ENCODE measurements around the gene ZBTB20.

The ZBTB20 gene

DNA sequence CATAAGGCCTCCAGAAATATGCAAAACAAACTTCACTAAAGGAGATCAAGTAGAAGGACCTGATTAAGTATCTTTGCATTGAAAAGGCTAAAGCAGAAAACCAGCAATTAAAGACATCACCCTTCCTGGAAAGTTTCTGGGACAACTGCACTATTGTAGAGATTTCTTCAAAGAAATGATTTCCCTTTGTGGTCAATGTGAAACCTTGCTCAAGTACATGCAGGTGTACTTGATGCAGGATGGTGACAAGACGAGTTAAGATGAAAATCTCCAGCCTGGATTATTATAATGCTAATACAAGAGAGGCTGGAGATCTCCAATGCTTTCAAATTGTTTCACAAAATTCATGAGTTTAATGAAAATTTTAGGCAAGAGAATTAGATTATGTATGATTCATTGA, 644.9 kb downstream of the ZBTB20 start:
- no peak for DNase-seq

DNA sequence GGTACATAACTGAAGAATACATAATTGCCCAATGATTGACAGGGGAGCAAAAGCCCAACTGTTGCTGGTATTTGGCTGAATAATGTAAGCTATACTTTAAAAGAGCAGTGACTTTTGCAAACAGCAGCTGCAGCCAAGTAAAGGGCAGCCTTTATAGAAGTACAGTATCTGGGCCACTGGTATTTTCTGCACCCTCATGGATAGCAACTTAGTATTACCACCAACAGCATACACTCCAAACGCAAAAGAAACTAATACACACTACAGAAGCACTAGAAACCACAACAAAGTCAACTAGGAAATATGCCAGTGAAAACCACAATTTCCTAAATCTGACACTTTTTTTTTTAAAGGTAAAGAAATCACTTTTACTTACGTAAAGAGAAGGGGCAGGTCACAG, 647.1 kb downstream of the ZBTB20 start:
- DNase-seq: peak; percentile 1

DNA sequence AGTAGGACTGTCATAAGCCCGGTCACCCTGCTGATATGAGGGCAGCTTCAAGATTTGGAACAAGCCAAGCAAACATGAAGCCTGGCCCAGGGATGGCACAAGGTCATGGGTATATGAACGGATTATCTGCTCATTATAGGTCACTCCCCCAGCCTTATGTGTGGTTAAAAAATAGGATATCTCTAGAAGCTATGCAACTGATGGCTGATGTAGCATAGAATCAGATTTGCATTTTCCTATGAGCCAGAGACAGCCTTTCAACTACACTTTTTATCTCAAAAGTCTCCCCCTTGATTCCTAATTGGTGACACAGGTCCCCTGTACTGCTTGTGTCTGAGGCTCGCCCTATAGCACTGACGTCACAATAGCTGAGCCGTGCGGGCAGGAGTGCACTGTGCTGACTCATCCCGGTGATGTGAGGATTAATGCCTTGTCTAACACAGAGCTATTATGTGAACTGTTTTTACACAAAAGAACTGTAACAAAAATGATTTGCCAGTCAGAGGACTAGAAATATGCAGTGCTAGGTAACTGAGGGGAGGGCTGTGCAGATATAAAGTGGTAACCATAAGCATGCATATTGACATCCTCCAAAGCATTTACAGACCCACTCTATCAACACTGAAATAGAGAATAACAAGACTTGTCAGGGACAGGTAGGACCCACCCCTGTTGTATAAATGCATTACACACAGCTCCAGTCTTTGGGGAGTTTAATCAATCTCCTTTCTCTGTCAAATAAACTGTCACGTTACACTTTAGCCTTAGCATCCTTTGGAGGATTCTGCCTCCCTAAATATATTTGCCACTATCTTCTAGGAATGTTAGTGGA, 648.3 kb downstream of the ZBTB20 start:
- no peak for DNase-seq

- DNase-seq: no peak
These were observed 650.2 kb downstream of the ZBTB20 start for GRCh38 chr3:114496874-114497273.

DNA sequence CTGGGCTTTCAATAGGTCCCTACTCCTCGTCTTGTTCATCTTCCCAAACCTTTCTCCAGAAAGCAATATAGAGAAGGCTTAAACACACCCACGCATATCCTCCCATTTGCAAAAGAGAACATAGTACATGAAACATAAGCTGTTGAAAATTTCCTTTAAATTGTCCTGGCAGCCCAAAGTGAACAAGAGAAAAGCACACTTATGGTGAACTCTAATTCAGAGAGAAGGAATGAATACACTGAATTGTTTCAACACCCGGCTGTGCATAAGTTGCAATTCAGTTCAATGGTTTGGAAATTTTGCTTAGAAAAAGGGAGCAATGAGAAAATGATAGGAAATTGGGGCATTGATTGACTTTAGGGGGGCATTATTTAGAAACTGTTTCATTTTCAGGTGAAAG, 650.6 kb downstream of the ZBTB20 start:
- no peak for DNase-seq

- no peak for DNase-seq
These were observed 651.1 kb downstream of the ZBTB20 start for GRCh38 chr3:114496021-114496434.

DNA sequence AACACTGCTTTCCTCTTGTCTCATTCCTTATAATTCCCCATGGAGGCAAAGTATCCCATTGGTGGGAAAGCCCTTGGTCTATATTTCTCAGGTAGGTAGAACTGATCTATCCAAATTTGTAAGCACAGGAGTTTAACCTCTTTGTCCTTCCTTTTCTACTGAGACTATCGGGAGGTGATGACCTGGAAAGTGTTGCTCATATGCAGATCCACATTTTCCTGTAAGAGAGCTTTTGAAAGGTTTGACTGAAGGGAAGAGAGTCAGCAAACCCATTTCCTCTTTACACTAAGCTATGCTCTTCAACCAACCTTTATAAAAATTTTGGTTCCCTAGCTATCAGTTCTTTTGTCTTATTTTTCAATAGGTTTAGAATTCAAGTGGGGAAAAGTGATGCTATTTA, 652.6 kb downstream of the ZBTB20 start:
- DNase-seq: no peak

DNA sequence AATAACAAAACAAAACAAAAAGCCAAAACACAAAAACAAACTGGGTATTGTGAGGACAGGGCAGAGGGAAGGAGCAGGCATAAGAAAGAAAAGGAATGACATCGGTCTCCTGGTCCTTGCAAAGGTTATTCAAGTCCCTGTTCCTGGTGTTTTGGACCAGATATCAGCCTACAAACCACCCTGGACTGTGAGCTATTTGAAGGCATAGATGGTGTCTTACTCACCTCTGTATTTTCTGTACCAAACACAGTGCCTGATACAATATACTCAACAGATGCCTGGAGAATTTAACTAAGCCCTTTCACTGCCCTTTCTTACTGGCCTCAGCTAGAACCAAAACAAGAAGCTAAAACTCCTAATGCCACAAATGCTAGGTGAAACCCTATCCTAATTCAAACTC, 656.3 kb downstream of the ZBTB20 start:
- DNase-seq: no peak

GRCh38 chr3:114487502-114487901, 659.6 kb downstream of the ZBTB20 start:
- no peak for DNase-seq

DNA sequence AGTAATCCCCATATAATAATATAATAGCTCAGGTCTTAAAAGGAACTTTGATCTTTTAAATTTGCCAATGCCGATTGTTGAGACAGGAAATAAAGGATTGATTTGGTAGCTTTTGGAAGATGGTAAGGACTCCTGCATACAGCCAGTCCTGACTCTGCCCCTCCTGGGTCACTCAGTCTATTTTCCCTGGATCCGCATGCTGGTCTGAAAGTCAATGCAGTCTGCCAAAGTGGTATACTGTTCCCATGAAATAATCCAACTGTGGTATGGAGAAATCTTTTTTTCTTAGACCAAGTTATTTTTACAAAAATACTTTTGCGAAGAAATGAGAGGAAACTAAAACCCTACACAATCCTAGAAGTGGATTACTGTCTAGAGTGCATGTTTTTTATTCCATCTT, 662.2 kb downstream of the ZBTB20 start:
- no peak for DNase-seq

GRCh38 chr3:114481113-114481512, 666.0 kb downstream of the ZBTB20 start:
- DNase-seq: no peak

GRCh38 chr3:114480442-114480841, 666.6 kb downstream of the ZBTB20 start:
- DNase-seq: no peak

DNA sequence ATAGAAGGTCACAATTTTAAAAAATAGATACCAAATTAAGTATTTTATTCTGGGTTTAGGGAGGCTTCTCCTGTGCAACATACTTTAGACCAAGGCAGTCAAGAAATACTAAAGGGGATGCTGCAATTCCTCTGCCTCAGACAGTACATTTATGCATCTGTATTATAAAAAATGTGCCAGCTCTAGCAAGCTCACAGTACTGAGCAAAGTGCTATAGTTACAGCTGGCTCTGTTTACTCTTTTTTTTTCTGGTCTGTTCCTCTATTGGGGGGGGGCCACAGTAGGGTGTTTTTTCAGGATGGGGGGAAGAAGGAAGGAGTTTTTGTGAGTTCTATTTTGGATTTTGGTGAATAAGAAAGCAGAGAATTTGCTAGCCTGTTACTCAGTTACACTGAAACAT, 668.3 kb downstream of the ZBTB20 start:
- DNase-seq: no peak

- no peak for DNase-seq
These were observed 670.6 kb downstream of the ZBTB20 start for GRCh38 chr3:114476511-114476910.

GRCh38 chr3:114471478-114471877, 675.6 kb downstream of the ZBTB20 start:
- DNase-seq: no peak

- DNase-seq: no peak
These were observed 678.0 kb downstream of the ZBTB20 start for GRCh38 chr3:114469070-114469469.

DNA sequence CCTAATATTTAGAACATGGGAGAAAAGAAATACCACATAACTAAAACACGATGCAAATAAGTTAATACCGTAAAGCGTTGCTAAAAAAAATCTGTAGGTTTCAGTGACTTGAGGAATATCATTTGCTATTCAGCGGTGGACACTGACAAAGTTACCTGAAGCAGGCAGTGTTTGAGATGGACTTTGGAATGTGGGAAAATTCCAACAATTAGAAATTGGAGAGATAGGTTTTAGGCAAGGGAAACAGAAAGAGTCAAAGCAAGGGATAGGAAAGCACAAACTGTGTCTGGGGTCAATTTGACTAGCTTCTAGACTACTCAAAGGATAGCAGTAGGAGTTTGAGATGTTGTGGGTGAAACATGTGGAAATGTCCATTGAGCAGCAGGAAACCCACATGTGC, 680.3 kb downstream of the ZBTB20 start:
- no peak for DNase-seq

- DNase-seq: no peak
These were observed 680.8 kb downstream of the ZBTB20 start for GRCh38 chr3:114466251-114466650.

DNA sequence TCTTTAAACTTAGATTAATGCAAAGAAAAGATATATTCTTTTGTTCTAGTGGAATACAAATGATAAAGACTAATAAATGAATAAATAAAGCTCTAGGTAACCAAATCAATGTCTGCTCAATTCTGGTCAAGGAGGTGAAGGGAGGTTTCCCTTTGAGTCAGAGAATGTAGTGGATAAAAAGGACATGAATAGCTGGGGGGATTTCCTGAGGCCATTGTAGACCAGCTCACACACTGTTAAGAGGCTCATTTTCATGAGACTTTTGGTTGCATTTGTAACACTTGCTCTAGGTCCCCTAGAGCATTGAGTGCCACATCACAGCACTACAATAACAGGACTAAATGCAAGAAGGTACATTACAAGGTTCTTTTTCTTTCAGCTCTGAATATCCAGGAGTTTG, 682.5 kb downstream of the ZBTB20 start:
- no peak for DNase-seq

DNA sequence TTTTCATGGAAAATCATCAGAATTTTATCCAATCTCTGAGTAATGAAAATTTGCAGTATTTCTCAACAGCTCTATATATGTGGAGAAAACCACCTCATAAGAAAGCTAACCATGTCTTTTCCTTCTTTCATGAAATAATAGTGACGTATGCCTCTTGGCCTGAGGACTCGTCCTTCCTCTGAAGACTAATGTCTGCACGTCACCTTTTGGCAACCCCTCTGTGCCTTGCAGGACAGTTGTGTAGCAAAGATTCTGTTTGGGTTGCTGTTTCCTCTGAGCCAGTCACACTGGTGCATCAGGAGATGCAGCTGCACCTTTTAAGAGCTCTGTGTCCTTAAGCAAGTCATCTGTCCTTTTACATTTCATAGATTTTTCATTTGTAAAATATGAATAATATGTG, 684.3 kb downstream of the ZBTB20 start:
- no peak for DNase-seq

GRCh38 chr3:114460459-114460858, 686.6 kb downstream of the ZBTB20 start:
- DNase-seq: no peak

DNA sequence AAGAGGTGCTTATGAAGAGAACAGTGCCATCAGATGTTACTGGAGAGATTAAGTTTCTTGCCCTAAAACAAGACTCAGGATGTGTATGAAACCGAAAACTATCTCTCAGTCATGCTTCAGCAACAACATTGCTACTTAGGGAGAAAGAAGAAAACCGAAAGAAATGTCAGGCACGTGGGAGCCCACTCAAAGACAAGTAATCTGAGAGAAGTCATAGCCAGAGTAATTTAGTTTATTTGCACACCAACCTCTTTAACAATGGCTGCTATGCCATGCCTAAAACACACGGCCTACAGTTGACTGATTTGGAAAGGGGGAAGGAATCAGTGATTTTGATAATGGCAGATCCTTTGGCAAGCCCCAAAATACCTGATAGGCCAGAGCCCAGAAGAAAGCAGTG, 690.3 kb downstream of the ZBTB20 start:
- no peak for DNase-seq

DNA sequence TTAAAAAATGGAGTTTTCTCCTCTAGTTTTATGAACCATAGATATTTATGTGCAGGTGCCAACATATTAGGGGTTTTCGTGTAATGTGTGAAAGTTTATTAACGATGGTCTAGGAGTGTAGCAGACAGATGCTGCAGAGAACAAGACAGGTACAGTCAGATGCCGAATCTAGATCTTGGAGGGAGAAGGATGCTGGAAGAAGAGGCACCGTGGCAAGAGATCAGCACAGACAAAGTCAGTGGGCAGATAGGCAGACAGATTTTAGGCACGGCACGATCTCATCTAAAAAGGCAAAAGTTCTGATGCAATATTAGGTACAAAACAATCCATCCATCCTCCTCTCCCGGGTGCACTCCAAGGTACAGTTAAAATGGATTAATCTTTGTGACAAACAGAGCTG, 691.7 kb downstream of the ZBTB20 start:
- no peak for DNase-seq

GRCh38 chr3:114454551-114455251, 692.4 kb downstream of the ZBTB20 start:
- no peak for DNase-seq

DNA sequence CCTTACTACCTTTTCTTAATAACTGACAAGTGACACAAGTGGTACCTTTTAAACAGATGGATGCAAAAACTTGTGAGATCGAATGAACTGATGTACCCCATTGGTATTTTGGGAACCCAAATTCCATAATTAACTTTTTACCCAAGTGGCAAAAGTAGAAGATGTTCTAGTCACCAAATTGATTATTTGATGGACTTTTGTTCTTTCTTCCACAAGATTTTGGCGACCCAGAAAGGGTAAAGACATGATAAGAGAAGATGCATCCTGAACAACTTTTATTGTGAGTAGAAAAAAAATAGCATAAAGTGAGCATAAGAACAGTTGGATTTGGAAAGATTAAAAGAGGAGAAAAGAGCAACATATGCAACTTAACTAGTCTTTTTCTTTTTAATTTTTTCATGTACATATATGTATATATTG, 693.7 kb downstream of the ZBTB20 start:
- DNase-seq: no peak
